ENCODE measurements around the gene CCDC85C. TPM values are rescaled to one million over a fixed set of nuclear protein-coding genes. Genes with fewer than 3 reads are reported as not detected.

Gene CCDC85C
- total and polyA plus RNA-seq, 2 of the 8 experiments (the other 6 are each of a cell fraction or from before 2014, with no cell fraction given), result 16.8 to 35.8 TPM

GRCh38 chr14:99497894-99498293 lies 106.1 kb downstream of the CCDC85C start (continued):
- TF ChIP-seq JUND (IDR thresholded peaks at IDR 0.05; ENCODE audit: low read length), result no peak
- TF ChIP-seq CBX8 (IDR thresholded peaks at IDR 0.05; ENCODE audit: borderline replicate concordance, low read depth, low read length), result no peak
- TF ChIP-seq TAF1 (IDR thresholded peaks at IDR 0.05; ENCODE audit: low read depth, low read length), result no peak
- no peak for TF ChIP-seq SIRT6 (IDR thresholded peaks at IDR 0.05; ENCODE audit: low read length)
- no peak for TF ChIP-seq SAP30 (IDR thresholded peaks at IDR 0.05; ENCODE audit: insufficient read depth, insufficient replicate concordance, low read length)
- no peak for TF ChIP-seq CEBPB (IDR thresholded peaks at IDR 0.05; ENCODE audit: low read depth, low read length)
- TF ChIP-seq EZH2 (IDR thresholded peaks at IDR 0.05; ENCODE audit: low read depth, low read length, severe bottlenecking), result no peak
- no peak for TF ChIP-seq YY1 (IDR thresholded peaks at IDR 0.05; ENCODE audit: low read depth, low read length)

Data from H1 (cell line).